HepG2 (cell line): ENCODE data around the gene ANXA6. TPM values are rescaled to one million over a fixed set of nuclear protein-coding genes. Genes with fewer than 3 reads are reported as not detected.
A peak's percentile ranks its signal among the peaks of the same experiment; 100 is the strongest.

Experiments
- ATAC-seq: fragments of 200-7000 bp; cut with Tn5 transposase; 3 replicates; pipeline ENCODE4 v1.9.1; 2020; ENCODE audit warnings: mild to moderate bottlenecking, moderate library complexity
- BruUV-seq: library from RNA; stranded (reverse); fragments of 400-500 nt; replicated peaks from 2 replicates; lab custom pipeline; 2021; lab: Mats Ljungman, UMichigan
- CTCF ChIA-PET: fragments of 300-600 bp; formaldehyde crosslinking; extraction: SDS; loops from one replicate; lab custom pipeline; 2021; ENCODE audit warnings: low total read pairs, inconsistent platforms, low intra/inter-chr PET ratio; lab: Yijun Ruan, JAX
- POLR2A ChIA-PET: fragments of 350-600 bp; sonication (Branson Sonifier 250); formaldehyde crosslinking; loops from one replicate; lab custom pipeline; 2020; ENCODE audit warnings: antibody characterized with exemption, inconsistent platforms; lab: Yijun Ruan, JAX
- DNase-seq: peaks from one replicate; pipeline ENCODE4 v3.0.0-alpha.2; 2015; ENCODE audit warnings: low spot score
- FAIRE-seq: peaks from 3 replicates; lab custom pipeline; 2011; peaks lifted over from hg19 to GRCh38; lab: Jason Lieb, UNC
- H2AFZ ChIP-seq: one replicate; pipeline ENCODE4 v1.6.1; 2011; ENCODE audit warnings: low read length, inconsistent platforms
- H3K27ac ChIP-seq: fragments of 300-600 bp; 3 replicates; pipeline ENCODE4 v1.8.0; 2011; ENCODE audit warnings: mixed run types, mild to moderate bottlenecking, mixed read lengths, low read length, inconsistent platforms; ENCODE audit not compliant: insufficient read depth; ENCODE audit errors: extremely low read length
- H3K27me3 ChIP-seq, 2 experiments: fragments of 200-600 bp in 1 of 2; 2 replicates in 1 of 2; 3 replicates in 1 of 2; pipeline versions ENCODE4 v1.6.0 to v1.8.0; 2011; ENCODE audit warnings: low read length in 2 of 2, mild to moderate bottlenecking in 2 of 2, moderate library complexity in 2 of 2, inconsistent platforms in 1 of 2; ENCODE audit not compliant: insufficient read depth in 2 of 2, control insufficient read depth in 1 of 2
- H3K36me3 ChIP-seq, 2 experiments: fragments of 200-600 bp in 1 of 2; replicated peaks in 1 of 2; 2 replicates in 1 of 2; 3 replicates in 1 of 2; pipeline versions ENCODE4 v1.5.1 to v1.8.0; 2011; ENCODE audit warnings: low read length in 2 of 2, inconsistent platforms in 1 of 2; ENCODE audit not compliant: insufficient read depth in 2 of 2, control insufficient read depth in 1 of 2
- H3K4me1 ChIP-seq: 2 replicates; pipeline ENCODE4 v1.5.1; 2012; ENCODE audit warnings: low read length, inconsistent platforms; ENCODE audit not compliant: insufficient read depth
- H3K4me2 ChIP-seq: 2 replicates; pipeline ENCODE4 v1.6.0; 2011; ENCODE audit warnings: low read depth, low read length, inconsistent platforms
- H3K4me3 ChIP-seq, 3 experiments: fragments of 200-600 bp in 1 of 3; sonication (generic), shearing (Covaris generic) in 1 of 3; replicated peaks in 1 of 3; 2 replicates each; pipeline ENCODE4 v1.5.1; 2011 to 2016; ENCODE audit warnings: low read length in 3 of 3, inconsistent platforms in 2 of 3, low read depth in 2 of 3, mild to moderate bottlenecking in 2 of 3, control low read depth in 1 of 3, mixed read lengths in 1 of 3; ENCODE audit not compliant: insufficient read depth in 1 of 3
- H3K79me2 ChIP-seq: one replicate; pipeline ENCODE4 v1.6.1; 2011; ENCODE audit warnings: low read length, inconsistent platforms; ENCODE audit not compliant: insufficient read depth
- H3K9ac ChIP-seq: 2 replicates; pipeline ENCODE4 v1.6.0; 2011; ENCODE audit warnings: mild to moderate bottlenecking, low read depth, low read length, inconsistent platforms; ENCODE audit not compliant: insufficient read depth
- H3K9me3 ChIP-seq: 2 replicates; pipeline ENCODE4 v1.5.1; 2012; ENCODE audit warnings: mild to moderate bottlenecking, low read length
- H4K20me1 ChIP-seq: 2 replicates; pipeline ENCODE4 v1.6.0; 2011; ENCODE audit warnings: inconsistent platforms, mild to moderate bottlenecking, low read length, moderate library complexity; ENCODE audit not compliant: insufficient read depth
- ATF1 ChIP-seq: IDR thresholded peaks from 2 replicates; pipeline ENCODE4 v1.6.1; 2016; ENCODE audit warnings: mild to moderate bottlenecking, control low read depth
- MAFF ChIP-seq: IDR thresholded peaks from 2 replicates; pipeline ENCODE4 v1.6.1; 2011; ENCODE audit warnings: low read depth, low read length, improper control_type of control experiment
- NFRKB ChIP-seq: fragments of 450-650 bp; IDR thresholded peaks from 2 replicates; pipeline ENCODE4 v1.6.1; 2017
- NR2F6 ChIP-seq, 2 experiments: IDR thresholded peaks; 2 replicates each; pipeline ENCODE4 v1.6.1; 2016; ENCODE audit warnings: antibody characterized with exemption in 1 of 2, mild to moderate bottlenecking in 1 of 2
- PHF21A ChIP-seq: sonication (generic); formaldehyde crosslinking; IDR thresholded peaks from 2 replicates; pipeline ENCODE4 v1.5.0; 2020; ENCODE audit warnings: mild to moderate bottlenecking, missing genetic modification reagents
- PHF8 ChIP-seq: sonication (generic); formaldehyde crosslinking; IDR thresholded peaks from 2 replicates; pipeline ENCODE4 v1.5.0; 2020; ENCODE audit warnings: missing genetic modification reagents
- PITX1 ChIP-seq: sonication (generic); formaldehyde crosslinking; IDR thresholded peaks from 2 replicates; pipeline ENCODE4 v1.5.1; 2020; ENCODE audit warnings: mild to moderate bottlenecking, missing genetic modification reagents
- PRPF4 ChIP-seq: fragments of 200-400 bp; formaldehyde crosslinking; IDR thresholded peaks from 2 replicates; pipeline ENCODE4 v1.6.1; 2016; ENCODE audit warnings: low read length, low read depth; ENCODE audit not compliant: poor library complexity, severe bottlenecking
- RELA ChIP-seq: sonication (generic); formaldehyde crosslinking; IDR thresholded peaks from 2 replicates; pipeline ENCODE4 v1.4.0; 2020; ENCODE audit warnings: missing genetic modification reagents
- SAP130 ChIP-seq: IDR thresholded peaks from 2 replicates; pipeline ENCODE4 v1.6.1; 2016; ENCODE audit warnings: low read depth
- SP2 ChIP-seq: sonication (generic); formaldehyde crosslinking; IDR thresholded peaks from 2 replicates; pipeline ENCODE4 v1.5.1; 2020; ENCODE audit warnings: mild to moderate bottlenecking, missing genetic modification reagents
- TBX3 ChIP-seq: fragments of 450-650 bp; IDR thresholded peaks from 2 replicates; pipeline ENCODE4 v1.6.1; 2017; ENCODE audit warnings: antibody characterized with exemption, mild to moderate bottlenecking, inconsistent platforms, borderline replicate concordance
- ZFYVE20 ChIP-seq: sonication (generic); formaldehyde crosslinking; IDR thresholded peaks from 2 replicates; pipeline ENCODE4 v1.8.0; 2023; ENCODE audit warnings: low read depth, mild to moderate bottlenecking, moderate library complexity, missing genetic modification reagents, borderline replicate concordance
- ZIK1 ChIP-seq: sonication (generic); formaldehyde crosslinking; IDR thresholded peaks from 2 replicates; pipeline ENCODE4 v1.5.0; 2020; ENCODE audit warnings: mild to moderate bottlenecking, low read depth, missing genetic modification reagents, borderline replicate concordance
- ZNF34 ChIP-seq: sonication (generic); formaldehyde crosslinking; IDR thresholded peaks from 2 replicates; pipeline ENCODE4 v1.4.0; 2020; ENCODE audit warnings: mild to moderate bottlenecking, missing genetic modification reagents, borderline replicate concordance
- ZNF530 ChIP-seq: sonication (generic); formaldehyde crosslinking; IDR thresholded peaks from 2 replicates; pipeline ENCODE4 v1.5.0; 2020; ENCODE audit warnings: low read depth, mild to moderate bottlenecking, missing genetic modification reagents
- ZNF577 ChIP-seq: sonication (generic); formaldehyde crosslinking; IDR thresholded peaks from 2 replicates; pipeline ENCODE4 v1.4.0; 2020; ENCODE audit warnings: mild to moderate bottlenecking, low read depth, missing genetic modification reagents, borderline replicate concordance
- ZNF772 ChIP-seq: sonication (generic); formaldehyde crosslinking; IDR thresholded peaks from 2 replicates; pipeline ENCODE4 v1.5.0; 2020; ENCODE audit warnings: mild to moderate bottlenecking, missing genetic modification reagents
- whole genome bisulfite sequencing: methylation state at CpG from one replicate; pipeline ENCODE4 v1.1.6; 2017; ENCODE audit warnings: low lambda C conversion rate; 5-methylcytosine and 5-hydroxymethylcytosine counted together
- in situ Hi-C: cut with HindIII; loops from 2 replicates; pipeline ENCODE4 v1.10.0; 2017; ENCODE audit warnings: low pct_unique_long_range_greater_than_20kb; ENCODE audit not compliant: extremely low pct_ligation_motif_present
- intact Hi-C: fragments of 100-400 bp; cut with micrococcal nuclease; formaldehyde crosslinking; loops from one replicate; pipeline ENCODE4 v1.10.0; 2022; ENCODE audit not compliant: unreplicated experiment
- polyA plus RNA-seq, 8 experiments: library from polyadenylated mRNA; depleted of rRNA in 3 of 8; stranded (reverse) in 7 of 8; unstranded in 1 of 8; fragments of >200 nt; fragmentation: Illumina TruSeq in 4 of 8; extraction: Trizol in 4 of 8; gene quantifications; 2 replicates each; pipeline versions ENCODE4 v1.2.1 to v1.2.3, GENCODE V29; 2011 to 2016; ENCODE audit warnings: low read depth in 4 of 8, missing spikeins in 1 of 8, mixed read lengths in 1 of 8; ENCODE audit not compliant: insufficient read depth in 1 of 8
- total RNA-seq, 5 experiments: library from RNA; depleted of rRNA; stranded (reverse); fragments of >200 nt; fragmentation: Illumina TruSeq; extraction: Trizol; gene quantifications; 2 replicates each; pipeline ENCODE4 v1.2.3, GENCODE V29; 2016; ENCODE audit warnings: low read depth in 1 of 5
- TF ChIP-seq, protein P1 (sequence below): sonication (generic); formaldehyde crosslinking; IDR thresholded peaks from 2 replicates; pipeline ENCODE4 v1.4.0; 2020; ENCODE audit warnings: missing genetic modification reagents, mild to moderate bottlenecking, borderline replicate concordance

The ANXA6 gene
- total and polyA plus RNA-seq, 2 of the 13 experiments (the other 11 are each of a cell fraction or from before 2014, with no cell fraction given), result 103 to 125 TPM

DNA sequence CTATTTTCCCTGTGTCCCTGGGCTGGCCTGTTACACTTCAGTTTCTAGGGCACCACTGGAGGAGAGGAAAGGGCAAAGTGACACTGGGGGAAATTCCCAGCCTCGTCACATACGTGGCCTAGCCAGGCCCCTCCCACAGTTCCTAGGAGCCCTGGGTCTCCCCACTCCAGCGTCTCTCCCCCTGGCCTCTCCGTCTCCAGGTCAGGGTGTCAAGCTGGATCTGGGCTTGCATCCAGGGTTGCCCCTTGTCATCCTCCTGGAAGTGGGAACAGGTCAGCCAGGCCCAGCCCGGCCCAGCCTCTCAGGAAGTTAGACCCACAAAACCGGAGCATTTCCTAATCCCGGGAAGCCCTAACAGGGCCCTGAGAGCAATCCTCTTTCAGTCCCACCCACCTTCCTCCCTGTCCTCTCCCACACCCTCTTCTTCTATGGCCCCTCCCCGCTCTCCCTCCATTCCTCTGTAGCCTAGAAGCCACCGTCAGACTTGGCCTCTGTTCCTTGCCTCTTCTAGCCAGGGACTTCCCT lies 72.0 kb downstream of the ANXA6 start:
- DNase-seq (no peak), ATAC-seq (peak; percentile 15), FAIRE-seq (no peak)
- Histone ChIP-seq H3K36me3 (no peaks in the 10 kb centered on the region), H3K4me3 (peak overlapping the region; percentile 36 to 69 (median 39)), H3K4me2 (peak overlapping the region; percentile 87), H3K79me2 (peaks cover 7% of the 10 kb centered on the region), H4K20me1 (no peaks in the 10 kb centered on the region), H3K27me3 (peaks cover 2 to 10% of the 10 kb centered on the region in 2 experiments; a peak in 2 of 5 replicates), H3K9ac (peak overlapping the region; percentile 48; the same call in 1 of the 2 replicates), H3K27ac (no peak overlapping the region), H3K4me1 (peaks cover 50% of the 10 kb centered on the region), H3K9me3 (no peaks in the 10 kb centered on the region), H2AFZ (peak overlapping the region; percentile 7)
- POLR2A ChIA-PET, result interaction anchor here (0.8 to 1.3 kb wide), 4 partner anchors 14 to 167 kb away, joined by 3 read pairs; no protein-coding TSS in a partner anchor
- in situ Hi-C loops, result no loop called here
- under 1% methylated on average over 7 of the region's 9 CpGs for WGBS
- CTCF ChIA-PET, result no interaction called here
- intact Hi-C loops, result loop anchor here (5.0 kb wide), 1 partner anchor 33 kb away; no protein-coding TSS in a partner anchor
- BruUV-seq, result no TSS peak
- TF ChIP-seq MAFF (no peak), PRPF4 (no peak), NFRKB (no peak), SAP130 (CRISPR knock-in tag) (peak; percentile 48), NR2F6 (IDR thresholded peaks at IDR 0.05) (no peak), NR2F6 (CRISPR knock-in tag; IDR thresholded peaks at IDR 0.05) (no peak), RELA (CRISPR knock-in tag) (peak; percentile 14; the same call in 1 of the 2 replicates), TBX3 (no peak), ZNF530 (CRISPR knock-in tag) (no peak), ZFYVE20 (CRISPR knock-in tag) (no peak), SP2 (CRISPR knock-in tag) (0 out of 2 replicates have a peak, but pooled peaks have one; percentile 40), ZNF34 (no peak), PHF21A (peak; percentile 46; the same call in 1 of the 2 replicates), ATF1 (CRISPR knock-in tag) (0 out of 2 replicates have a peak, but pooled peaks have one; percentile 29), PHF8 (peak; percentile 49), ZNF772 (CRISPR knock-in tag) (no peak), ZNF577 (CRISPR knock-in tag) (no peak), ZIK1 (0 out of 2 replicates have a peak, but pooled peaks have one; percentile 52), PITX1 (CRISPR knock-in tag) (0 out of 2 replicates have a peak, but pooled peaks have one; percentile 16)
- TF ChIP-seq, protein P1, sequence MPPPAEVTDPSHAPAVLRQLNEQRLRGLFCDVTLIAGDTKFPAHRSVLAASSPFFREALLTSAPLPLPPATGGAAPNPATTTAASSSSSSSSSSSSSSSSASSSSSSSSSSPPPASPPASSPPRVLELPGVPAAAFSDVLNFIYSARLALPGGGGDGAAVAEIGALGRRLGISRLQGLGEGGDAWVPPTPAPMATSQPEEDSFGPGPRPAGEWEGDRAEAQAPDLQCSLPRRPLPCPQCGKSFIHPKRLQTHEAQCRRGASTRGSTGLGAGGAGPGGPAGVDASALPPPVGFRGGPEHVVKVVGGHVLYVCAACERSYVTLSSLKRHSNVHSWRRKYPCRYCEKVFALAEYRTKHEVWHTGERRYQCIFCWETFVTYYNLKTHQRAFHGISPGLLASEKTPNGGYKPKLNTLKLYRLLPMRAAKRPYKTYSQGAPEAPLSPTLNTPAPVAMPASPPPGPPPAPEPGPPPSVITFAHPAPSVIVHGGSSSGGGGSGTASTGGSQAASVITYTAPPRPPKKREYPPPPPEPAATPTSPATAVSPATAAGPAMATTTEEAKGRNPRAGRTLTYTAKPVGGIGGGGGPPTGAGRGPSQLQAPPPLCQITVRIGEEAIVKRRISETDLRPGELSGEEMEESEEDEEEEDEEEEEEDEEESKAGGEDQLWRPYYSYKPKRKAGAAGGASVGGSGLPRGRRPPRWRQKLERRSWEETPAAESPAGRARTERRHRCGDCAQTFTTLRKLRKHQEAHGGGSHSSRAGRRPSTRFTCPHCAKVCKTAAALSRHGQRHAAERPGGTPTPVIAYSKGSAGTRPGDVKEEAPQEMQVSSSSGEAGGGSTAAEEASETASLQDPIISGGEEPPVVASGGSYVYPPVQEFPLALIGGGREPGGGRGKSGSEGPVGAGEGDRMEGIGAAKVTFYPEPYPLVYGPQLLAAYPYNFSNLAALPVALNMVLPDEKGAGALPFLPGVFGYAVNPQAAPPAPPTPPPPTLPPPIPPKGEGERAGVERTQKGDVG (CRISPR knock-in tag), result no peak
